ENCODE results near the gene HBG2.
"Not testable (repeated sequence)": the region's sequence is repeated elsewhere in the genome, so short reads cannot be mapped to it uniquely, and the experiment has no call there.

The HBG2 gene

DNA sequence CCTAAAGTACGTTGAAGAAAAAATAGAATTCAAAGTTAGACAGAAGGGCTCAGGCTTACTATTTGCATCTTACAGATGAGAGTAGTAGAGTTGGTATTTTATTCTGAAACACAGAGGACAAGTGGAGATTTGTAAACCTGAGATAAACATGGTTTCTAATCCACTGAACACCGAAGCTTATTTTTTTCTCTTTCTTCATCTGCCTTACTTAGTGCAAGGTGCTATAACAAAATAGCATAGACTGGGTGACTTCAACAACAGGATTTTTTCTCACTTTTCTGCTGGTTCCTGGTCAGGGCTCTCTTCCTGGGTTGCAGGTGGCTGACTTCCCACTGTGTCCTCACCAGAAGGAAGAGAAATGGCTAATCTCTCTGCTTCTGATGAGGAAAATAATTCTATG is 2.8 kb downstream of the HBG2 start:
- H3K4me3 ChIP-seq (ENCODE audit: low read depth in 1 of 2, low read length in 1 of 2) = no peak overlapping the region
- TF ChIP-seq CTCF (IDR thresholded peaks at IDR 0.05) = no peak
- no peaks in the 10 kb centered on the region for H3K9me3 ChIP-seq
- no peak overlapping the region for H3K27ac ChIP-seq
- H3K36me3 ChIP-seq = no peaks in the 10 kb centered on the region
- no peaks in the 10 kb centered on the region for H3K27me3 ChIP-seq
- no peaks in the 10 kb centered on the region for H3K4me1 ChIP-seq (ENCODE audit: control insufficient read depth in 1 of 2, insufficient read depth in 1 of 2, low read depth in 1 of 2, low read length in 1 of 2)

DNA sequence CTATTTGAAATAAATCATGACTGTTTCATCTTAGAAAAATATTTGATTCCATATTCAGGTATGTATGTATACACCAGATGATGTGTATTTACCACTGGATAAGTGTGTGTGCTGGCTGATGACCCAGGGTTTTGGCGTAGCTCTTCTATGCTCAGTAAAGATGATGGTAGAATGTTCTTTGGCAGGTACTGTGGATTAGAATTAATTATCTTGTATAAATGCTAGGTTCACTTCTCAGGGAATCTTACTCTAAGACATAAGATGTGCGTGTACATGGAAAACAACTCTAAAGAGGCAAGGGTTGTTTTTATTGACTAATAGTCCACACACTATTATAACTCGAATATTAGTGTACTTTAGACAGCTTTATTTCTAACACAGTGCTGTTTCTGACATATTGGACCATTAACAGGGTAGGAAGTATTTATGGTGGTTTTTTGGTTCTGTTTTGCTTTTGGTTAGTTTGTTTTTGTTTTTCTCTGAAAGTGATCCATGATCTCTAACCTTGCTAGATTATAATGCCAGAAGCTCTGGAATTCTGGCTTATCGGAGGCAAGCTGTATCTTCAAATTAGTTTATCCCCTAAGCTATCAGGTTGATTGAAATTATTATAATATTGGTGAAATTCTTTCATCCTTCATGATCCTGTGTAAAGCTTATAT is 3.9 kb downstream of the HBG2 start:
- H3K36me3 ChIP-seq = no peaks in the 10 kb centered on the region
- no peaks in the 10 kb centered on the region for H3K9me3 ChIP-seq
- H3K4me1 ChIP-seq (ENCODE audit: control insufficient read depth in 1 of 2, insufficient read depth in 1 of 2, low read depth in 1 of 2, low read length in 1 of 2) = no peaks in the 10 kb centered on the region
- no peak overlapping the region for H3K4me3 ChIP-seq (ENCODE audit: low read depth in 1 of 2, low read length in 1 of 2)
- no peak overlapping the region for H3K27ac ChIP-seq
- H3K27me3 ChIP-seq = no peaks in the 10 kb centered on the region
- no peak for TF ChIP-seq CTCF (IDR thresholded peaks at IDR 0.05)

DNA sequence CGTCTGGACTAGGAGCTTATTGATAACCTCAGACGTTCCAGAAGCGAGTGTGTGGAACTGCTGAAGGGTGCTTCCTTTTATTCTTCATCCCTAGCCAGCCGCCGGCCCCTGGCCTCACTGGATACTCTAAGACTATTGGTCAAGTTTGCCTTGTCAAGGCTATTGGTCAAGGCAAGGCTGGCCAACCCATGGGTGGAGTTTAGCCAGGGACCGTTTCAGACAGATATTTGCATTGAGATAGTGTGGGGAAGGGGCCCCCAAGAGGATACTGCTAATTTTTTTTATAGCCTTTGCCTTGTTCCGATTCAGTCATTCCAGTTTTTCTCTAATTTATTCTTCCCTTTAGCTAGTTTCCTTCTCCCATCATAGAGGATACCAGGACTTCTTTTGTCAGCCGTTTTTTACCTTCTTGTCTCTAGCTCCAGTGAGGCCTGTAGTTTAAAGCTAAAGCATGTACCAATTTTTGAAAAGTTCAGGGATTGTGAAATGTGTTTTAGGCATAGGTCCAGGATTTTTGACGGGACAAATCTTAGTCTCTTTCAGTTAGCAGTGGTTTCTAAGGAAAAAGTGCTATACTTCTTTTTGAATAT is 4.7 kb downstream of the HBG2 start, which contains the start of gene HBG1:
TSS of gene HBG1 (minus strand) at position 51 of the 590 bp plus-strand sequence. CDS start 53 bp downstream, outside the sequence.
- not testable (repeated sequence) for H3K36me3 ChIP-seq; H3K4me1 ChIP-seq (ENCODE audit: control insufficient read depth in 1 of 2, insufficient read depth in 1 of 2, low read depth in 1 of 2, low read length in 1 of 2); H3K27me3 ChIP-seq; H3K4me3 ChIP-seq (ENCODE audit: low read depth in 1 of 2, low read length in 1 of 2); H3K9me3 ChIP-seq; H3K27ac ChIP-seq

DNA sequence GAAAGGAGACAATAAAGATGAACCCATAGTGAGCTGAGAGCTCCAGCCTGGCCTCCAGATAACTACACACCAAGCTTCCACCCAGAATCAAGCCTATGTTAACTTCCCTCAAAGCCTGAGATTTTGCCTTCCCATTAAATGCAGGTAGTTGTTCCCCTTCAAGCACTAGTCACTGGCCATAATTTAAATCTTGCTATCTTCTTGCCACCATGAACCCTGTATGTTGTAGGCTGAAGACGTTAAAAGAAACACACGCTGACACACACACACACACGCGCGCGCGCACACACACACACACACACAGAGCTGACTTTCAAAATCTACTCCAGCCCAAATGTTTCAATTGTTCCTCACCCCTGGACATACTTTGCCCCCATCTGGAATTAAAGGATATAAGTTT is 6.1 kb downstream of the HBG2 start:
- H3K36me3 ChIP-seq; H3K27ac ChIP-seq; H3K4me1 ChIP-seq (ENCODE audit: control insufficient read depth in 1 of 2, insufficient read depth in 1 of 2, low read depth in 1 of 2, low read length in 1 of 2); H3K9me3 ChIP-seq; H3K4me3 ChIP-seq (ENCODE audit: low read depth in 1 of 2, low read length in 1 of 2); H3K27me3 ChIP-seq: not testable (repeated sequence)

GRCh38 chr11:5247472-5248192 is 6.9 kb downstream of the HBG2 start:
- Histone ChIP-seq H3K27ac (no peak overlapping the region), H3K9me3 (no peaks in the 10 kb centered on the region)

More at GRCh38 chr11:5247472-5248192, 6.9 kb downstream of the HBG2 start:
- Histone ChIP-seq H3K36me3 (no peaks in the 10 kb centered on the region), H3K4me1 (ENCODE audit: control insufficient read depth in 1 of 2, insufficient read depth in 1 of 2, low read depth in 1 of 2, low read length in 1 of 2) (no peaks in the 10 kb centered on the region), H3K4me3 (ENCODE audit: low read depth in 1 of 2, low read length in 1 of 2) (no peak overlapping the region), H3K27me3 (no peaks in the 10 kb centered on the region)
- no peak for TF ChIP-seq CTCF (IDR thresholded peaks at IDR 0.05)

All from neutrophil (primary cell).